GM18867 (cell line): ENCODE measurements around the gene DHX16.

ENCODE experiments used
- ATAC-seq: cut with Tn5 transposase; IDR thresholded peaks from one replicate; pipeline ENCODE4 v1.9.1; 2021; ENCODE audit warnings: mild to moderate bottlenecking, moderate library complexity; ENCODE audit not compliant: unreplicated experiment

The DHX16 gene

DNA sequence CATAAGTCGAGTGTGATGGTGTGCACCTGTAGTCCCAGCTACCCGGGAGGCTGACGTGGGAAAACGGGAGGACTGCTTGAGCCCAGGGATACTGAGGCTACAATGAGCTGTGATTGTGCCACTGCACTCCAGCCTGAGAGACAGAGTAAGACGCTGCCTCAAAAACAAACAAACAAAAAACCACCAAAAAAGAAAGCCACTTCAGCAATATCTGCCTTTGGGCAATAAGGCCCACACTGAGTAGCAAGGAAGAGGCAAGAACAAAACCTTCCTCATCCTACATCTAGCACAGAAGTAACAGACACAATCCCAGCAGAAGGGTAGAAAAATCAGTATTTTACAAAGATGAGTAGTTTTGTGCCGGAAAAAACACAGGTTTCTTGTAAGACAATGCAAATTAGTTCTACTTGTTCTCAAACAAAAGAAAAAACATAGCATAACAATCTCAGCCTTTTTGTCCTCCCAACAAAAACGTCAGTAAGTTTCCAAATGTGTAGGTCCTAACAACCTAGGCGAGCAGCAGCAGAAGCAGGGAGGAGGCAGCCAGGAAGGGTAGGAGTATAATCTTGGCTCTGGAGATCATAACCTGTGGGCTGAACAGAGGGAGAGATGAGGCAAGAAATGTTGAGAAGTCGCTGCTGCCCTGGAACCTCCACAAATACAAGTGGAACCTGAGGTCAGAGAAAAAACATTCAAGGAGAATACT is 61.5 kb downstream of the DHX16 start:
- no peak for ATAC-seq

DNA sequence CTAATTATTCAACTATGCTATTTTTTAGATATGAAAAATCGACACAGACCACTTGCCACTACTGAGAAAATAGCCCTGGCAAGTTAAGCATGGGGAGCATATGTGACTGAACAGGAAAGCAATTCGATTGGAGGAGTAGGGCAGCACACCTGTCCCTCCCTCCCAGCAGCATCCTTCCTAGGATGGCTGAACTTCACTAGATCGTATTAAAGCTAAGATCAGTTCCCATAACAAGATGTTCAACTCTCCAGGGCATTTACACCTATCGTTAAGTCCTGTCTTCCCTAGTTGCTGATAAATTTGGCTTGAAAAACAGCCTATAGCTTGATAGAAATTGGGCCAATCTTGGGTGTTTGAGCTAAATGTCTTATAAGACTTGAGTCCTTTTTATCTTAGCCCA is 62.7 kb downstream of the DHX16 start:
- ATAC-seq, result no peak

DNA sequence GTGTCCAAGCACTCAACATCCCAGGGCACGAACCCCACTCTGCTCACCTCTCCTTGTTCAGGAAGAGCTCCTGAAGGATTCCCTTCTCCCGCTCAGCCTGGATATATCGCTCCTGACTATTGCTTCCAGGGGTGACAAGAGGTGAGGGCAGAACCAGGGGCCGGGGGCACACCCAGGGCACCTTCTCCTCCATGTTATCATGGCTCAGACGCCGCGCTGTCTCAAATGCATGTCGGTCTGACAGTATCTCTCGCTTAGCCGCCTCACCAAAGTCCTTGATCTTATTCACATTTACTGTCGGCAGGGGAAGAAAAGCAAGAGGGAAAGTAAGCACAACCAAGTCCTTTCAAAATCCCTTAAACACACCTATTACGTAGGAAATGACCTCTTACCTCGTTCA is 68.8 kb downstream of the DHX16 start:
- ATAC-seq, result no peak
